ENCODE data around the gene RAD50. TPM values are rescaled to one million over a fixed set of nuclear protein-coding genes. Genes with fewer than 3 reads are reported as not detected.

Gene RAD50
- total RNA-seq, 1 donor from 2014 or later = 35.2 TPM

GRCh38 chr5:132663771-132664695 is 107.3 kb downstream of the RAD50 start:
- peak overlapping the region; percentile 67 for H3K4me3 Mint-ChIP-seq
- no peak for DNase-seq (ENCODE audit: low read depth, low spot score)
- H3K4me1 Mint-ChIP-seq = peaks cover 36% of the 10 kb centered on the region
- no peaks in the 10 kb centered on the region for H3K36me3 Mint-ChIP-seq (ENCODE audit: low read depth)
- no peaks in the 10 kb centered on the region for H3K27me3 Mint-ChIP-seq (ENCODE audit: low read depth)
- peak overlapping the region; percentile 36 for H3K27ac Mint-ChIP-seq (ENCODE audit: unreplicated experiment)
- no peak for TF ChIP-seq CTCF (conservative IDR thresholded peaks at IDR 0.05)
- H3K9me3 Mint-ChIP-seq = no peaks in the 10 kb centered on the region

GRCh38 chr5:132664696-132665209 is 108.0 kb downstream of the RAD50 start:
- no peak for TF ChIP-seq CTCF (conservative IDR thresholded peaks at IDR 0.05)
- Mint-ChIP-seq H3K4me3 (no peak overlapping the region), H3K9me3 (no peaks in the 10 kb centered on the region), H3K27ac (ENCODE audit: unreplicated experiment) (no peak overlapping the region), H3K27me3 (ENCODE audit: low read depth) (no peaks in the 10 kb centered on the region), H3K36me3 (ENCODE audit: low read depth) (no peaks in the 10 kb centered on the region), H3K4me1 (peaks cover 36% of the 10 kb centered on the region)
- no peak for DNase-seq (ENCODE audit: low read depth, low spot score)

GRCh38 chr5:132665574-132666080 is 108.8 kb downstream of the RAD50 start:
- TF ChIP-seq CTCF (conservative IDR thresholded peaks at IDR 0.05) = no peak
- Mint-ChIP-seq H3K4me3 (no peak overlapping the region), H3K27me3 (ENCODE audit: low read depth) (no peaks in the 10 kb centered on the region), H3K27ac (ENCODE audit: unreplicated experiment) (no peak overlapping the region), H3K9me3 (no peaks in the 10 kb centered on the region), H3K36me3 (ENCODE audit: low read depth) (no peaks in the 10 kb centered on the region), H3K4me1 (peaks cover 40% of the 10 kb centered on the region)
- DNase-seq (ENCODE audit: low read depth, low spot score) = no peak

- no peaks in the 10 kb centered on the region for H3K36me3 Mint-ChIP-seq (ENCODE audit: low read depth)
- no peak for DNase-seq (ENCODE audit: low read depth, low spot score)
- no peak for TF ChIP-seq CTCF (conservative IDR thresholded peaks at IDR 0.05)
- H3K9me3 Mint-ChIP-seq = peaks cover 3% of the 10 kb centered on the region
- no peaks in the 10 kb centered on the region for H3K27me3 Mint-ChIP-seq (ENCODE audit: low read depth)
- no peak overlapping the region for H3K4me3 Mint-ChIP-seq
- no peak overlapping the region for H3K27ac Mint-ChIP-seq (ENCODE audit: unreplicated experiment)
- peaks cover 36% of the 10 kb centered on the region for H3K4me1 Mint-ChIP-seq
Measured at GRCh38 chr5:132666310-132667123, 109.7 kb downstream of the RAD50 start.

- H3K9me3 Mint-ChIP-seq = peaks cover 3% of the 10 kb centered on the region
- no peaks in the 10 kb centered on the region for H3K27me3 Mint-ChIP-seq (ENCODE audit: low read depth)
- H3K27ac Mint-ChIP-seq (ENCODE audit: unreplicated experiment) = no peak overlapping the region
- TF ChIP-seq CTCF (conservative IDR thresholded peaks at IDR 0.05) = no peak
- H3K36me3 Mint-ChIP-seq (ENCODE audit: low read depth) = no peaks in the 10 kb centered on the region
- no peak overlapping the region for H3K4me3 Mint-ChIP-seq
- DNase-seq (ENCODE audit: low read depth, low spot score) = no peak
- H3K4me1 Mint-ChIP-seq = peaks cover 36% of the 10 kb centered on the region
Measured at GRCh38 chr5:132667309-132667708, 110.5 kb downstream of the RAD50 start.

Measured in neural crest cell (in vitro differentiated cells).